Measurements from ENCODE around the gene KRTAP12-3.

DNA sequence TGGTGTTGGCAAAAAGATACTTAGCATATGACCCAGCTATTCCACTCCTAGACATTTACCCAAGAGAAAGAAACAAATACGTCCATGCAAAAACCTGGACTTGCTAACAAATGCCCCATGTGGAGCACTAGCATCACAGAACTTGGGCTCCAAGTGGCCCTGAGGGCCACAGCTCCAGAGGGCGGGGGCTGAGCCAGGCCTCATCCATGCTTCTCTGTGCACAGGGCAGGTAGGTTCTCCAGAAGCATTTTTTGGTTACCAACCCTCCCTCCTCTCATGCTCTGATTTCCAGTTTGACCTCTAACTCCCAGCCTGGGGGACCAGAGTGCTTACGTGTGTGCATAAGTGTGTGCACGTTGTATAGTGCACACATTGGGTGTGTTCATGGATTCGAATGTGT is 7.0 kb downstream of the KRTAP12-3 start:
- TF ChIP-seq, protein P1, sequence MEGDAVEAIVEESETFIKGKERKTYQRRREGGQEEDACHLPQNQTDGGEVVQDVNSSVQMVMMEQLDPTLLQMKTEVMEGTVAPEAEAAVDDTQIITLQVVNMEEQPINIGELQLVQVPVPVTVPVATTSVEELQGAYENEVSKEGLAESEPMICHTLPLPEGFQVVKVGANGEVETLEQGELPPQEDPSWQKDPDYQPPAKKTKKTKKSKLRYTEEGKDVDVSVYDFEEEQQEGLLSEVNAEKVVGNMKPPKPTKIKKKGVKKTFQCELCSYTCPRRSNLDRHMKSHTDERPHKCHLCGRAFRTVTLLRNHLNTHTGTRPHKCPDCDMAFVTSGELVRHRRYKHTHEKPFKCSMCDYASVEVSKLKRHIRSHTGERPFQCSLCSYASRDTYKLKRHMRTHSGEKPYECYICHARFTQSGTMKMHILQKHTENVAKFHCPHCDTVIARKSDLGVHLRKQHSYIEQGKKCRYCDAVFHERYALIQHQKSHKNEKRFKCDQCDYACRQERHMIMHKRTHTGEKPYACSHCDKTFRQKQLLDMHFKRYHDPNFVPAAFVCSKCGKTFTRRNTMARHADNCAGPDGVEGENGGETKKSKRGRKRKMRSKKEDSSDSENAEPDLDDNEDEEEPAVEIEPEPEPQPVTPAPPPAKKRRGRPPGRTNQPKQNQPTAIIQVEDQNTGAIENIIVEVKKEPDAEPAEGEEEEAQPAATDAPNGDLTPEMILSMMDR (IDR thresholded peaks at IDR 0.05) = no peak
- TF ChIP-seq EZH2 (IDR thresholded peaks at IDR 0.05; ENCODE audit: borderline replicate concordance, insufficient read depth, low read depth, low read length, poor library complexity, severe bottlenecking) = no peak
